Transverse colon (tissue), 3 donors: Measurements from ENCODE around the gene NAA20.

ENCODE experiments used
- EP300 ChIP-seq: sonication (generic); formaldehyde crosslinking; IDR thresholded peaks from one replicate; pipeline ENCODE4 v1.6.1; 2017; ENCODE audit warnings: antibody characterized with exemption, low read depth
- POLR2A ChIP-seq: fragments of 450-650 bp; IDR thresholded peaks from one replicate; pipeline ENCODE4 v1.6.1; 2016; ENCODE audit warnings: antibody characterized with exemption, mild to moderate bottlenecking, moderate library complexity
- TF ChIP-seq, protein P1 (sequence below), 5 experiments: fragments of 200-600 bp in 3 of 5; fragments of 450-650 bp in 2 of 5; sonication (generic) in 3 of 5; IDR thresholded peaks; 1 replicate in 2 of 5; 2 replicates in 3 of 5; pipeline ENCODE4 v1.5.1; 2016 to 2017; ENCODE audit warnings: antibody characterized with exemption in 5 of 5, inconsistent platforms in 3 of 5, mild to moderate bottlenecking in 2 of 5, moderate library complexity in 1 of 5

DNA sequence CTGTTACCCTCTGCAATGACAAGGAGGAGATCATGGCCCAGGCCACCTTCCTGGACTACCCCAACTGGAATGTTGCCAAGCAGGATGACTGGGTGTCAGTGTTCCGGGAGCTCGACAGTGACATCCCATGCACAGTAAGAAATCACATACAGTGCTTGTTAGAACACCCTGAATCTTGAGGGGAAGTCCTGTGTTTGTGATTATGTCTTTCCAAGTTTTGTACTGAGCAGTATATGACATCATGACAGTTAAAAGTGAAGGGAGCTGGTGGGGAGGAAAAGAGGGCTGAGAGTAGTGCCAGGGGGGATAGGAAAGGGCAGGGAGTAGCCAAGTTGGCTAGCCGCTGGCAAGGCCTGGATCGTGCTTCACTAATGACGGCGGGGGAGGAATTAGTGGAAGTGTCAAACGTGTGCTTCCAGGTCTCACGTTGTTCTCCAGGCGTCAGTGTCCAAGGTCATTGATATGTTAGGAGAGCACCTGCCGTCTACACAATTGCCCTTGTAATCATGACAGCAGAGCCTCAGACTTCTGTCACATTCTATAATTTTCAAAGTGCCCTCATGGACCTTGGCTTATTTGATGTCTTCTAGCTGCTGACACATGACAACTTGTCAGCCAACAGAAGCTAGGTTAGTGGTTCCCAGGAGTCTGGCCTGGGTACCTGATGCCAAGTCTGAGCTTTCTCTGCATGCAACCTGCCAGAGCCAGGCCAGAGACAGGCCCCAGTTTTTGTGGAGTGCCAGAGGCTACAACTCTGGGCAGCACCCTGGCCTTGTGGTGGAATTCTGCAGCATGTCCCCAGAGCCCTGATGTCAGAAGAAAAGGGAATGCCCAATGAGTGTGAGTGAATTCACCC lies 53.9 kb downstream of the NAA20 start:
- no peak for TF ChIP-seq EP300
- TF ChIP-seq, protein P1, sequence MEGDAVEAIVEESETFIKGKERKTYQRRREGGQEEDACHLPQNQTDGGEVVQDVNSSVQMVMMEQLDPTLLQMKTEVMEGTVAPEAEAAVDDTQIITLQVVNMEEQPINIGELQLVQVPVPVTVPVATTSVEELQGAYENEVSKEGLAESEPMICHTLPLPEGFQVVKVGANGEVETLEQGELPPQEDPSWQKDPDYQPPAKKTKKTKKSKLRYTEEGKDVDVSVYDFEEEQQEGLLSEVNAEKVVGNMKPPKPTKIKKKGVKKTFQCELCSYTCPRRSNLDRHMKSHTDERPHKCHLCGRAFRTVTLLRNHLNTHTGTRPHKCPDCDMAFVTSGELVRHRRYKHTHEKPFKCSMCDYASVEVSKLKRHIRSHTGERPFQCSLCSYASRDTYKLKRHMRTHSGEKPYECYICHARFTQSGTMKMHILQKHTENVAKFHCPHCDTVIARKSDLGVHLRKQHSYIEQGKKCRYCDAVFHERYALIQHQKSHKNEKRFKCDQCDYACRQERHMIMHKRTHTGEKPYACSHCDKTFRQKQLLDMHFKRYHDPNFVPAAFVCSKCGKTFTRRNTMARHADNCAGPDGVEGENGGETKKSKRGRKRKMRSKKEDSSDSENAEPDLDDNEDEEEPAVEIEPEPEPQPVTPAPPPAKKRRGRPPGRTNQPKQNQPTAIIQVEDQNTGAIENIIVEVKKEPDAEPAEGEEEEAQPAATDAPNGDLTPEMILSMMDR (IDR thresholded peaks at IDR 0.05), result no peak
- no peak for TF ChIP-seq POLR2A
